SK-N-MC (cell line): Measurements from ENCODE around the gene ZBTB7C.

ENCODE experiments used
- EZH2 ChIP-seq: fragments of 200-600 bp; sonication (generic); IDR thresholded peaks from one replicate; pipeline ENCODE4 v1.6.1; 2017; ENCODE audit warnings: antibody characterized with exemption
- FOXP2 ChIP-seq: optimal IDR thresholded peaks from 2 replicates; pipeline ENCODE3; 2011; ENCODE audit warnings: mild to moderate bottlenecking, moderate library complexity; ENCODE audit not compliant: insufficient read depth; ENCODE audit errors: extremely low read length, control extremely low read depth
- POLR2AphosphoS5 ChIP-seq: IDR thresholded peaks from 2 replicates; pipeline ENCODE4 v1.6.1; 2012; ENCODE audit warnings: mild to moderate bottlenecking, low read depth, low read length, borderline replicate concordance

DNA sequence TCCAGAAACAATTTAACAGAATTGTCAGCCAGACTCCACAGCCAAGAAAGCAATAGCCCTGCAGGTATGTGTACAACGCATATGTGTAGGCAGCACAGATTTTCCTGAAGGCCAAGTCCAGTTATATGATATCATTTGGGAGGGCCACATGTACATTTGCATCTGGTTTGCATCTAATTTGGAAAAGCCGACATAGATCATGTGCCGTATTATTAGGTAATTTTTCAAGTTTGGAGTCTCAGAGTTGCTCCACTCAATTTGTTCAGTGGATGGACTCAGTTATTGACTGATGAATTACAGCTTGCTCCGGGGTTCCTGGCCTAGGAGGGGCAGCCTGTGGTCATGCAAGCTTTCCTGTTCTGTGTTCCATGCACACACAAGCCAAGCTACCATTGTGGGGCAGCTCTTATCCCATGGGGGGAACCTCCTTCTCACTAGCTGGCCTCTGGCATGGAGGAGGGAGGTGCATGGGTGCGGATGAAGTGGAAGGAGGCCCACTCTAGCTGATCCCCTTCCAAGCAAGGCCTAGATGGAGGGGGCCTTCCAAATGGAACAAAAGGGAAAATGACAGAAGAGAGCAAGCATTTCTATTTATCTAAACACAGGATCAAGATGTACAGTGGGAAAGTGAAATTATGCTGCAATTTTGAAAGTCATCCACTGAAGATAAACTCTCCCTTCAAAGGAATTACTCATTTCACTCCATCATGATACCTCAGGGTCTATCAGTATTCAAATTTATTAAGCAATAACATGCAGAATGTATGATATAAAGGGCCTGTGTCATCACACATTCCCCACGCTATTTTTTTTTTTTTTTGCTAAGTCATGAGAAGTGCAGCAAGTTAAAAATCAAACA lies 276.2 kb downstream of the ZBTB7C start:
- TF ChIP-seq POLR2AphosphoS5 = no peak
- no peak for TF ChIP-seq EZH2
- no peak for TF ChIP-seq FOXP2
